HG02759 (cell line): Measurements from ENCODE around the gene OTULINL.
"Not testable (repeated sequence)": the region's sequence is repeated elsewhere in the genome, so short reads cannot be mapped to it uniquely, and the experiment has no call there.

Source experiments
- ATAC-seq: cut with Tn5 transposase; IDR thresholded peaks from one replicate; pipeline ENCODE4 v1.9.1; 2021; ENCODE audit warnings: mild to moderate bottlenecking, moderate library complexity; ENCODE audit not compliant: unreplicated experiment

Gene OTULINL

GRCh38 chr5:14581106-14581890 is at the start of gene OTULINL:
Gene OTULINL, plus strand, starts transcription at chr5:14581792. Its CDS starts 103 bp downstream, at chr5:14581895.
- ATAC-seq = peak; percentile 99

GRCh38 chr5:14532180-14532579 is 49.4 kb upstream of the OTULINL start:
- no peak for ATAC-seq

- no peak for ATAC-seq
Observed at GRCh38 chr5:14534773-14535172, 46.8 kb upstream of the OTULINL start.

- no peak for ATAC-seq
Observed at GRCh38 chr5:14545308-14545707, 36.3 kb upstream of the OTULINL start.

GRCh38 chr5:14545862-14546261 is 35.7 kb upstream of the OTULINL start:
- no peak for ATAC-seq

- no peak for ATAC-seq
Observed at GRCh38 chr5:14547666-14548065, 33.9 kb upstream of the OTULINL start.

- ATAC-seq = no peak
Observed at GRCh38 chr5:14551211-14551610, 30.4 kb upstream of the OTULINL start.

- ATAC-seq = no peak
Observed at GRCh38 chr5:14552017-14552416, 29.6 kb upstream of the OTULINL start.

- ATAC-seq = not testable (repeated sequence)
Observed at GRCh38 chr5:14554288-14554687, 27.3 kb upstream of the OTULINL start.

- no peak for ATAC-seq
Observed at GRCh38 chr5:14556015-14556414, 25.6 kb upstream of the OTULINL start.

GRCh38 chr5:14557203-14557770 is 24.3 kb upstream of the OTULINL start:
- no peak for ATAC-seq

- ATAC-seq = no peak
Observed at GRCh38 chr5:14557791-14558415, 23.7 kb upstream of the OTULINL start.

GRCh38 chr5:14560091-14560595 is 21.4 kb upstream of the OTULINL start:
- no peak for ATAC-seq

- no peak for ATAC-seq
Observed at GRCh38 chr5:14561741-14562140, 19.9 kb upstream of the OTULINL start.

GRCh38 chr5:14568333-14568732 is 13.3 kb upstream of the OTULINL start:
- no peak for ATAC-seq

- no peak for ATAC-seq
Observed at GRCh38 chr5:14569948-14570691, 11.5 kb upstream of the OTULINL start.

GRCh38 chr5:14571901-14572300 is 9.7 kb upstream of the OTULINL start:
- ATAC-seq = no peak

GRCh38 chr5:14572385-14572784 is 9.2 kb upstream of the OTULINL start:
- no peak for ATAC-seq

GRCh38 chr5:14572836-14573235 is 8.8 kb upstream of the OTULINL start:
- no peak for ATAC-seq

- ATAC-seq = no peak
Observed at GRCh38 chr5:14574096-14574495, 7.5 kb upstream of the OTULINL start.

GRCh38 chr5:14574891-14575508 is 6.6 kb upstream of the OTULINL start:
- no peak for ATAC-seq
